Stimulated activated CD4-positive, alpha-beta T cell treated with anti-CD3 and anti-CD28 coated beads, Interleukin-1b, Interleukin-23, amount 100 ng/mL, for 24 hours (primary cell): ENCODE data around the gene MYO18B.

ENCODE experiments used
- DNase-seq, 4 experiments: peaks; one replicate each; pipeline ENCODE4 v3.0.0-alpha.2; 2020; ENCODE audit warnings: low read depth in 4 of 4, low spot score in 1 of 4

MYO18B gene

DNA sequence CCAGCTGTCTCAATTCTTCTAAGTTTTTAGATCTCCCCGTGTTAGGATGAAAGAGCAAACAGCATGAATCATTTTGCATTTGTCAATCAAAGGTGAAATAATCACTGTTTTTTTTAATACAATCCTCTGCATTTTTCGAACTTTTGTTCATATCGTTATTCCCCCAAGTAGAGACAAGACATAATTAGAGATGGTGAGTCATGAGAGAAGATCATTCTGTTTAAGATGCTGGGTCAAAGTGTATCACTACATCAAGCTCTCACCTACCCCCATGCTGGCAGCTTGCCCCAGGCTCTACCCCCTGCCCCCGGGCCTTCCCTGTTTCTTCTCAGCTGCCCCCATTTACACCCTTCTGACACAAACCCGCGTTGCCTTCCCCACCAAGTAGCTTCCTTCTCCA, 30.5 kb upstream of the MYO18B start:
- DNase-seq = no peak

DNA sequence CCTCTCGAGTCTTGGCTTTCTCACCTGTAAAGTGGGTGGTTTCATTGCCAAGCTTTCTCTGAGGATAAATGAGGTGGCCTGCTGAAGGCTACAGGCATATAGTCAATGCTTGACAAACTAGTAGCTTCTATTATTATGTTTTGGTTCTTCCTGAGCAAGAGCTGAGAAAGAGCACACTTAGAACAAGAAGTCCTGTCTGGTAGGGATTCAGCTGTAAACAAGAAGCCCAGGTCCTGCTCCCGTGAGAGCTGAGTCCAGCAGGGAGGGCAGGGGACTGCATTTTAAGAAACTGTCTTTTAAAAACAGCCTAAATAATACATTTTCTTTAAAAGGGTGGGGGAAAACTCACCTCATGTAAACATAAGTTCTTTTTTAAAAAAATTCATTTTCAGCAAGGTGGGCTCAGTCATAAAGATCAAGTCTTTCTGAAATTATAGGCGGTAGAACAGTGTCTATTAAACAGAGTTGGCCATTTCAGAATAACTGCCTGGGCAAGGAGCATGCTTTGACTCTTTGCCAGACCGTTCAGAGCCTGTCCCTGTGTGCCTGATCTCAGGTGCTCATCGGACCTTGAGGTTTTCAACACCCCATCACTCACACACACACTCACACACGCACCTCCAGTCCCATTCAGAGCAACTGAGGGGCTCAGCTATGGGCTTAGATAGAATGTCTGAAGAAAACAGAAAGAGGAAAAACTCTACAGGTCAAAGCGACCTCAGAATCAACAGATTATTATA, 29.2 kb upstream of the MYO18B start:
- no peak for DNase-seq

DNA sequence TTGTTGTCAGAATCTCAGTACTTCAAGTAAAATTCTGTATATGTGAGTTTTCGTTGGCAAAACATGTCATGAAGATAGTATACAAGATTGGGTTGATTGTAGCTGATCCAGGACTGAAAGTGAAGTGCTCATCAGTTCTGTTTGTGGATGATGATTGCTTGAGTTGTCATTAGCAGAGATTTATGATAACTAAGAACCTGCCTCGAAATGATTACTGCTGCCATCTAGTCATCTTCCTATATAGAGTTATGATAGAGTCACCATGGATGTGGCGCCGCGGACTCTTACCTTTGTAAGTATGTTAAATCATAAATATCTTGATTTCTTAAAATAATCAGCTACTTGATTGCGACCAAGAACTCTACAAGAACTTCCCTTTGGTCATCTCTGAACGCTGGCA, 27.9 kb upstream of the MYO18B start:
- DNase-seq = no peak

DNA sequence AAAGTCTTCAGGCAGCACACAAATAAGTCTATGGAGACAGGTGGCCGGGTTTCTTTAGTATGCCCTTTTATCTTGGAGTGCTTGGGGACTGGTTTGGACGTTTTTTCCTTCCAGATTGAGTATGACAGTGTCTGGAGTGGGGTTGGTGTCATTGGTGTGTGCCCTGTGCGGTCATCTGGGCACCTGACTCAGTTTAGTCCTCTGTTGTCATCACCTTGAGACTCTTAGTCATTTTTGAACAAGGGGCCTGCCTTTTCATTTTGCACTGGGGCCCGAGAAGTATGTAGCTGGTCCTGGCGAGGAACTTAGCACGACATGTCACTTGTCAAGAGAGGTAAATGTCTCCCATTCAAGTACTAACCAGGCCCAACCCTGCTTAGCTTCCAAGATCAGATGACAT, 27.2 kb upstream of the MYO18B start:
- no peak for DNase-seq

DNA sequence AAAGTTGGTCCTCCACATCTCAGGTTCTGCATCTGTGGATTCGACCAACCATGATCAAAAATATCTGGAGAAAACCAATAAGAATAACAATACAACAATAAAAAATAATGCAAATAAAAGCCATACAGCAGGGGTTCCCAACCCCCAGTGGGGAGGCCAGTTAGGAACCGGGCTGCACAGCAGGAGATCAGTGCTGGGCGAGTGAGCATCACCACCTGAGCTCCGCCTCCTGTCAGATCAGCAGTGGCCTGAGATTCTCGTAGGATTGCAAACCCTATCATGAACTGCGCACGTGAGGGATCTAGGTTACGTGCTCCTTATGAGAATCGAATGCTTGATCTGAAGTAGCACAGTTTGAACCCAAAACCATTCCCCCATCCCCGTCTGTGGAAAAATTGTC, 25.4 kb upstream of the MYO18B start:
- no peak for DNase-seq

DNA sequence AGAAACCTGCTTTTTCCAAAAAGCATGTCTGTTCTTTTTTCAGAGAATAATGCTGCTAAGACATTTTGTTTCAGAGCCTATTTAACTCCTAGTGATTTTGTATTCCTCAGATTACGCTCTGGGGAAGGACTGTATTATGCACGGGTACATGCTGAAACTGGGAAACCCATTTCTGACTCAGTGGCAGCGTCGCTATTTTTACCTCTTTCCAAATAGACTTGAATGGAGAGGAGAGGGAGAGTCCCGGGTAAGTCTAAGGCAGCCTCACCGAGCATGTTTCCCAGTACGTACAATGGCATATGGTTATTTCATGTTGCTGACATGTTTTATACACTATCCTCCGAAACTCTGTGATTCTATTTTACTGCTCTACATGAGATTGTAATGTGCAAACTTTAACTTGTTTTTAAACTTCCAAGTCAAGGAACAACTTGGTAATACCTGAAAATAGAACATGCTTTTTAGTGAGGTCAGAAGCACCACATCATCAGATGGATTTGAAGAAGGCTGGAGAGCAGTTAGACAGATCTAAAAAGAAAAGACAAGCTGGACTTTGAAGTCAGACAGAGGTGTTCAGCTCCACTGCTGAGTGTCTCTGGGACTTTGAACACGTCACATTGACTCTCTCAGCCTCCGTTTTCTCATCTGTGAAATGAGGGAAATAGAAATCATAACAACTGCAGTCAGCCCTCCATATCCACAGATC, 23.7 kb upstream of the MYO18B start:
- no peak for DNase-seq

DNA sequence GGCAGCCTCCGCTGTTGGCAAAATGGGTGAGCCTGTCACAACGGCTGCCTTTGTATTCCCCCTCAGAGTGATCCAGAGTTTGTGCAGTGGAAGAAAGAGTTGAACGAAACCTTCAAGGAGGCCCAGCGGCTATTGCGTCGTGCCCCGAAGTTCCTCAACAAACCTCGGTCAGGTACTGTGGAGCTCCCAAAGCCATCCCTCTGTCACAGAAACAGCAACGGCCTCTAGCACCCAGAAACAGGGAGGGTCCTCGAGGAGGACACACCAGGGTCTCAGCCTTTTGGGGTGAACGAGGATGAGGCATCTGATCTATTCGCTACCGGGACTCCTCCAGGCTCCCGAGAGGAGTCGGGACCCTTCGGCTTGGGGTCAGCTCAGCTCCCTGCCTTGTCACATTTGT, 19.8 kb upstream of the MYO18B start:
- DNase-seq = no peak

DNA sequence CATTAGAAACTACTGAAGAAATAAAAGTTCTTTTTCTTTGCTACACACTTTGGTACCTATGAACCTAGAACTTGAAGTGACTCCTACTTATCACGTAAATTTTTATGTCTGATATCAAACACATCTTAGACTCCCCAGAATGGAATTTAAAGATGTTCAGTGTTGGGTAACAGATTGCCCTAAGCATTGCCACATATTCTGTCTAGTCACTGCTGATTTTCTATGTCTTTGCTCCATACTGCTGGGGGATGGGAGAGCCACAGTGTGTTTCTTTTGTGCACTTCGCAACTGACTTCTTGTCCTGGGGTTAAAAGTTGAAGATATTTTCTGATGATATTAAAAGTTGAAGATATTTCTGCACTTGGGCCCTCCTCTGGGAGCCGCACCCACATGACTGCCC, 19.4 kb upstream of the MYO18B start:
- DNase-seq = no peak

DNA sequence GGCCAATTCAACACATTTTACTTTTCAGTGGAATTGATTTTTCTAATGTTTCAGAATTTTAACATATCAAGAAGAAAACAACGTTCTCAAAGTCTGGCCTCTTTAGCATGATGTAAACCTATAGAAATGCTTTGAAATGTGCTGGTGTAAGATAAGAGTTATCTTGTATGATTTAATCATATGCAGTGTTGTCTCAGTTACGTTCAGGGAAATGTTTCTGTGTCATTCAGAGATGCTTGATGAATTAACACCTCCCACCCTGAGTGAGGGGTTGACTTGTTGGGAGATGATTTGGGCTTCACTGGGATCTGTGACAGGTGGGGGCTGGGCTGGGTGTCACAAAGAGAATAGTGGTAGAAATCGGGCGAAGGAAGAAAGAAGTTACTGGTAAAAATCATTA, 15.7 kb upstream of the MYO18B start:
- DNase-seq = no peak

DNA sequence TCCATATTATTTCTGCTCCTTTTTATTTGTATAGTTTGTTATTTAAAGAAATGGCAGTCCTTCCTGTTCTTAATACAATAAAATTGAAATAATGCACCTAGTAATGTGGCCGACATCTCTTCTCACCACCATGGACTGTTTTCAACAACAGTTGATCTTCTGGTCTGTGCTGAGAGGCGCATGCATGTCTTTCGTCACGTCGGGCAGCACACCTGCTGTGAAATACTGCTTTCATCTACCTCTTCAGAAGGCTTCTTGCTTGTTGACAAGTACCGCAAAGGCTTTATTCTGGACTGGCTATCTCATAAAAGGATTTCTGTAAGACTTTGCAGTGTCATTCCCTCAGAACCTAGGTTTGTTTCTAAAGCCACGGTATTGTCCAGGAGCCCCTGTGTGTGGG, 13.9 kb upstream of the MYO18B start:
- no peak for DNase-seq

DNA sequence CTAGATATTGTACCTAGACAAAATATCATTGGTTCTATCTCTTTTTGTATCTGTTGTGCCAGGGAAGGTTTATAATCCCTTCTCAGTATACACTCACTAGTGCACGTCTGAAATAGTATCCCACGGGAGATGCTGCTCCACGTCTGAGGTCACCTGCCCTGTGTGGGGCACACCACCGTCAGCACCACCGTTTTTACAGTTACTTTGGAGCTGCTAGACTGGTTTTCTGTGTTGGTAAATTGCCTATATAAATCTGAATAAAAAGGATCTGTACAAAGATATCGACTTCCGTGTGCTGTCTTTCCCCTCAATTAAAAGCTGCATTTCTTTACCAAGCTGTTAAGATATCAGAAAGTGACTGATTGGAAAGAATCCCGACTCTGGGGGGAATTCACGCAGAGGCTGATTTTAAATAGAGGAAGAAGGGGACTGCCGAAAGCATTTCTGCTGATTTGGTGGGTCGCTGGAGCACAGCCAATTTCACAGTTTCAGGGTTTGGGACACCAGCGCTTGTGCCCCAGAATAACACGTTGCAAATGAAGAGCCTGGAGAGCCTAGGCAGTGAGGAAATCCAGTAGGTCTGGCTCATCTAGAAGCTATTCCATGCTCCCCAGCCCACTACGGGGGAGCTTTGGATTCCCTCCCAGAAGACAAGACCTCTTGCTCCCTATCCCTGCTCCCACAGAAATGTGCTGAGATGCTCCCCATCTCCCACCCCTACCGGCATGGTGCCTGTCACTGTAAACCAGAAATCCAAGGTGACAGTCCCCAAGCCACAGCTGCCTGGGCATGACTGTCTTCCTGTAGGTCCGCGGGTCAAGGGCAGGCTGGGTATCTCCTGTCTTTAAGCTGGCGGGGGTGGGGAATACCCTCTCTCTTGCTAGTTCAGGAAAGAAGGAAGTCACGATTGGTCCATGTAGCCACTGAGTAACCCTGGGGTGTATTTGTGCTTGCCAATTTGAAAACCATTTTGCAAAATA, 12.7 kb upstream of the MYO18B start:
- no peak for DNase-seq

DNA sequence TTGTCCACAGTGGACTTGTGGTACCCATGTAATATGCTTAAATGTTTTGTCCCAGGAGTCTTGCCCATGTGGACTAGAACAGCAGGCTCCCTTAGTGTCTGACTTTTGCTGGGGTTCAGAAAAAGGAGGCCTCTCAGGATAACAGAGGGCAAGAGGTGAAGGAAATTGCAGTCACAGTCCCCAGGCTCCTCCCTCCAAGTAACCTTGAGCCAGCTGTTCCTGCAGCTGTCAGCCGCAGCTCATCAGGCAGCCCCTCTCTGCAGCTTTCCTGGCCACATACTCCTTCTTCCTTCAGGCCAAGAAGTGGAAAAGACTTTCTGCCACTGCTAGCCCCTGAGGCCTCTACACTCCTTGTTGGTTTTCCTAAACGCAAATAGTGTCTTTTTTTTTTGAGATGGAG, 6.3 kb upstream of the MYO18B start:
- DNase-seq = no peak

DNA sequence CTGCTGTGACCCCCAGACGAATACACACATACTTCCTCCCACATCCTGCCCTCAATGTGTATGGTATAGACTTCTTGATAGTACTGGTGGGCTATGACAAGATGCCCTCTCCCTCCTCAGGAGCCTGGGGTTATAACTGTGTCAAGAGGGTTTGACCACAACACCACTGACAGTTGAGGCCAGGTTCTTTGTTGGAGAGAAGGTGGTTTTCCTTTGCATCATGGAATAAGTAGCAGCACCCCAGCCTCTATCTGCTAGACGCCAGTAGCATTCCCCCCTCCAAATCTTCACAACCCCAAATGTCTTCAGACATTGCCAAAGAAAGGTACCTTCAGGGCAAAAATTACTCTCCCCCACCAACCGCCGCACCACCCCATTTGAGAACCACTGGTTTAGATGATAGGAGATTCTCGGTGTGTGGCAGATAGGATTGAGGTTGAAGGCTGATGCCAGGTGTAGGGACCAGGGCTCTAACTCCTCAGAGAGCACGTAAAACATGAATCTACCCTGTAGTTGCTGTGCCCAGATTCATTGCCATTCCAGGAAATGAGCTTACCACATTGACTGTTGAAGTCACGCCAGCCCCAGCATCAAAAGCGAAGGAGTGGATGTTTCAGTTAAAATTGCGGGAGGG, 5.5 kb upstream of the MYO18B start:
- DNase-seq = peak in 1 of 4 experiments; percentile 26

DNA sequence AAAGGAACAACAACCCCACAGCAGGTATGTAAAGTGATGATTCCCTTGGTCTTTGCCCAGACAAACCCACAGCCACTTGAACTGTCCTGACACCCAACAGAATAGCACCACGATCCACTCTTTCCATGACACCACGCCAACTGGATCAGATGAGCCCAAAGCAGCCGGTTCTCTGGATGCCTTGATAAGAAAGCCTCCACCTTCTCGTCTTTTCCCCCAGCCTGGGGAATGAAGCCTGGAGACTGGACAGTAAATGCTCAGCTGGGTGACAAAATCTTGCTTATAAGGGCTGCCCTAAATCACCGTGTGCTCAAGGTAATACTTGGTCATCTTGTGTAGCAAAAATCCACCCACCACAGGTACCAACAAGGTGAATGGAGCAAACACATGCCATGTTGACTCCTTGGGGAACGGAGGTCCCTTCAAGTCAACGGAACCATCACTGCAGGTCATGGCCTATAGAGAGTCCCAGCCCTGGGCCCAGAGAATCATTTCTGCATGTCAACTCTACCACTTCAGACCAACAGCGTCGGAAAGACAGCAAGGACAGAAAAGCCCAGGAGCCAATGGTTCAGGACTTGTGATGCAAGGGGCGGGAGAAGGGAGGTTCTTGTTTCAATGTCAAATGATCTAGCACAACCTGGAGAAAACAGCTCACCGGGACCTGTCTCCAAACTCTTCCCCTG, 2.2 kb upstream of the MYO18B start:
- no peak for DNase-seq

DNA sequence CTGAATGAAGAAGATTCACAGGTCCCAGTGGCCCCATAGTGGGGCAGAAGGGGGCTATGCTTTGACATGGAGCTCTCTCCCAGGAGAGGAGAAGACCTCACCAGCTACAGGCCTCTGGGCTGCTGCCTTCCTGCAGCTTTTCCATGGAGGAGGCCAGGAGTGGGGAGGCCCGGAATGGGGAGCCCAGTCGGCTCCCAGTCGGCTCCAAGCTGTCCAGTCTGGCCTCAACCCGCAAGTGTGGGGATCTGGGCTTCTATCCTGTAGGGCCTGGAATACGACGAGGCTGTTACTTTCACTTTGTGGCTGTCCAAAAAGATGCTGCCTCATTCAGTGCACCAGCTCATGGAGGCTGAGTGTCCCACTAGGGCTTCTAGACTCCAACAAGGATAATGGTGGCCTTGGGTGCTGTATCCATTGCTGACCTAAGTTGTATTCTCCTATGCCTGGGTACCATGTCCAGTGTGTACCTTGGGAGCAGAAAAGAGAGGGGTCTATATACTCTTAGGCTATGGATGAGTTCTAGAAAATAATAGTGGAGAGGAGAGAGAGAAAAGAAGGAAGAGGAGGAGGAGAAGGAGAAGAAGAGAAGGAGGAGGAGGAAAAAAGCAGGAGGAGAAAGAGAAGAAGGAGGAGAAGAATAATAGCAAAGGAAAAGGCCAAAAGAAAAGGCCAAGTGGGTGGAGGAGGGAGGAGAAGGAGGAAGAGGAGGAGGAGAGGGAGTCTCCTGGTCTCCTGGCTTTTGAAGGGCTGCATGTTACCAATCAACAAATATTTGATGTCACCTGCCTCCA, 1.1 kb downstream of the MYO18B start:
- DNase-seq = no peak

DNA sequence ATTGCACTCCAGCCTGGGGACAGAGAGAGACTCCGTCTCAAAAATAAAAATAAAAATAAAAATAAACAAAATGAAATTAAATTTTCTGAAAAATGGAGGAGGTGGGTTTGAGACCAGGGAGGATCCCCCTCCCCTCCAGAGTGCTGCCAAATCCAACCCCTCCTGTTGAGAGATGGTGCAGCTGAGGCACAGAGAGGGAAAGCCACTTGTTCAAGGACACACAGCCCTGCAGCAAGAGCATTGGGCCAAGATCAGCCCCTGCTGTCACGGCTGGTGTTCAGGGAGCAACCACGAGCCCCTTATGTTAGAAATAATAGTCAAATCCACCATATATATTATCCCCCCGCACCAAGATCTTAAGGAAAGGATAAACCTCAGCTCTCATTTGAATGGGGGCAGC, 2.7 kb downstream of the MYO18B start:
- DNase-seq = no peak

DNA sequence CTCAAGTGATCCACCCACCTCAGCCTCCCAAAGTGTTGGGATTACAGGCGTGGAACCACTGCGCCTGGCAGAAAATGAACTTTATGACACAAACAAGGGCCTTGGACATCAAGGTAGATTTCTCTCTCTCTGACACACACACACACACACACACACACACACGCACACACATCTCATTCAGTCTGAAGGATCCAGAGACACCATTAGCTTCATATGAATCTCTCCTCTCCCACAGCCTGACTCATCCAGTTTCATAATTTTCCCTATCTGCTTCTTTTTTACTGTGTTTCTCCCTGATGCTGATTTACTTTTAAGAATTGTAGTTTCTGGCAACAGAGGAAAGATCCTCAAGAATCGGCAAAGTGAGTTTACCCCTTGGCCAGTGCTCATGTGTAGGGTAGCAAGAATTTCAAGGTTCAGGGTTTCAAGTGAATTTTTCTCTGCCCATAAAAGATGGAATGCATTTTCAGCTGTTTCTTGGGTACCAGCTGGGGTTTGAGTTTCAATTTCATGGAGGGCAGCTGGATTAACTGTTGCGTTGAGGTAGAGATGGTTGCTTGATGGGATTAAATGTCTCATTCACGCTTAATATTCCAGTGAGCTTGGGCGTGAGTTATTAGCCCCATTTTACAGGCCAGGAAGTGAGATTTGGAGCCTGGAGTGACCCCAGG, 3.5 kb downstream of the MYO18B start:
- no peak for DNase-seq

DNA sequence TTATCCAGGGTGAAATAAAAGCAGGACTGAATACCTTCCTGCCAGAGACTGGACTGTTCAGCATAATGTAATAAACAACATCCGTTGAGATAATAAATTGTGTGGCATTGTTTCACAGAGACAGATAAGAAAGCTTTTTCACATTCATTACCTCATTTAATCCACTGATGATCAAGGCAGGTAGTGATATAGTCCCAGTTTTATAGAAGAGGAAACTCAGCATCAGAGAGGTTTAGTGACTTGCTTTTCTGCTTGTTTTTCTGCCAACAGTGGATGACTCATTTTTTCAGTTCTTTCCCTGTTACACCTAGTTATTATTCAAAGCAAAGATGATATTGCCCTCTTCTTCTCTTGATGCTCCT, 4.0 kb downstream of the MYO18B start:
- no peak for DNase-seq

DNA sequence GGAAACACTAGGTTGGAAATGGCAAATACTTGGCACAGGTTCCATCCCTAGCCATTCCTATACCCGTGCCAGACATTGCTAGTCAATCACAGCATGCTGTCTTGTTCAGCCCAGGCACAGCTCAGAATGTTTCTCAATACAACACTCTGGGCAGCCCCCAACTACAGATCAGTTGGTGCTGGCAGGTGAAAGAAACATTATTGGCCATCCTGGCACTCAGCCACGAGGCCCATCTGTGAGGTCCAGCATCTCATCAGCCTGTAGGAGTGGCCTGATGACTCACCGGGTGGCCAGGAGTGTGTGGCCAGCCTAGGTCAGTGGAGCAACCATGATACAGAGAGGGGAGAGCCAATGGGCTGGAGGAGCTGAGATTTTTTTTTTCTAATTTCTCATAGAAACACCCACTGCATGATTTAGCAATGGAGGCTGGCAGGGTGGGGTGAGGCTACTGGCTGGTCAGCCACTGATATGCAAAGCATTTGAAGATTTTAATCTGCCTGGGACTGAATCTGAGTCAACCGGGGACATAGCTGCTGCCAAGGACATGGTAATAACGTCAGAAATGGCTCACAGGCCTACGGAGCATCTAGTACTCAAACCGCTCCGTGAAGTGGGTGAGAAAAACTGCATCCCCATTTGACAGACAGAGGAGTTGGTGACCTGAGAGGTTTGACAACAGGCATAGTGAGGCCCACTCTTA, 5.4 kb downstream of the MYO18B start:
- DNase-seq = no peak
